HCT116 (cell line): Measurements from ENCODE around the gene CALCB. TPM values are rescaled to one million over a fixed set of nuclear protein-coding genes. Genes with fewer than 3 reads are reported as not detected.

ENCODE experiments used
- ATAC-seq: fragments of 200-7000 bp; cut with Tn5 transposase; 2 replicates; pipeline ENCODE4 v1.9.1; 2020; ENCODE audit warnings: mild to moderate bottlenecking, moderate library complexity
- BruUV-seq: library from RNA; stranded (reverse); fragments of 400-500 nt; replicated peaks from 2 replicates; lab custom pipeline; 2021; lab: Mats Ljungman, UMichigan
- CTCF ChIA-PET: fragments of 300-600 bp; sonication (Branson Sonifier 250); formaldehyde crosslinking; loops from one replicate; lab custom pipeline; 2021; ENCODE audit warnings: antibody characterized with exemption; lab: Charles Lee
- POLR2A ChIA-PET: fragments of 300-600, 350-600 bp; sonication (Branson Sonifier 250); formaldehyde crosslinking; loops from one replicate; lab custom pipeline; 2021; ENCODE audit warnings: antibody characterized with exemption; lab: Charles Lee
- RAD21 ChIA-PET, 2 experiments: fragments of 300-600 bp; sonication (Branson Sonifier 250); formaldehyde crosslinking; loops; one replicate each; lab custom pipeline; 2023; ENCODE audit warnings: low total read pairs in 2 of 2; ENCODE audit not compliant: uncharacterized antibody in 2 of 2, unreplicated experiment in 2 of 2, low non-redundant PET in 1 of 2; lab: Charles Lee
- DNase-seq: peaks from one replicate; pipeline ENCODE4 v3.0.0-alpha.2; 2010; ENCODE audit warnings: low read depth, low spot score
- H2AFZ ChIP-seq: fragments of 200-600 bp; shearing (Covaris generic), sonication (generic); 2 replicates; pipeline ENCODE4 v1.6.1; 2017; ENCODE audit warnings: low read depth, mixed run types, mixed read lengths, antibody characterized with exemption, low read length; ENCODE audit not compliant: poor library complexity, severe bottlenecking
- H3K27ac ChIP-seq: 2 replicates; pipeline ENCODE4 v1.5.1; 2012; ENCODE audit warnings: low read depth, low read length
- H3K27me3 ChIP-seq: fragments of 200-600 bp; sonication (generic); 2 replicates; pipeline ENCODE4 v1.6.1; 2016; ENCODE audit warnings: mixed run types, low read length, mixed read lengths; ENCODE audit not compliant: insufficient read depth
- H3K36me3 ChIP-seq, 2 experiments: fragments of 200-500 bp in 1 of 2; fragments of 200-600 bp in 1 of 2; sonication (Bioruptor generic) in 1 of 2; sonication (generic) in 1 of 2; 2 replicates each; pipeline versions ENCODE4 v1.5.1 to v1.6.1; 2014 to 2016; ENCODE audit warnings: low read length in 2 of 2, inconsistent platforms in 1 of 2, mixed read lengths in 1 of 2, mixed run types in 1 of 2; ENCODE audit not compliant: insufficient read depth in 2 of 2, control insufficient read depth in 1 of 2
- H3K4me1 ChIP-seq, 2 experiments: fragments of 200-600 bp in 1 of 2; sonication (generic) in 1 of 2; 2 replicates each; pipeline versions ENCODE4 v1.5.1 to v1.6.1; 2012 to 2017; ENCODE audit warnings: low read length in 2 of 2, inconsistent platforms in 1 of 2, mild to moderate bottlenecking in 1 of 2, mixed read lengths in 1 of 2, mixed run types in 1 of 2, moderate library complexity in 1 of 2; ENCODE audit not compliant: insufficient read depth in 2 of 2, control insufficient read depth in 1 of 2
- H3K4me2 ChIP-seq: fragments of 200-600 bp; sonication (generic); 2 replicates; pipeline ENCODE4 v1.6.1; 2017; ENCODE audit warnings: mixed run types, low read length, mixed read lengths
- H3K4me3 ChIP-seq, 2 experiments: fragments of 200-600 bp in 1 of 2; sonication (generic) in 1 of 2; replicated peaks in 1 of 2; 2 replicates each; pipeline ENCODE4 v1.5.1; 2011 to 2016; ENCODE audit warnings: low read length in 2 of 2, control low read depth in 1 of 2, low read depth in 1 of 2, mild to moderate bottlenecking in 1 of 2, mixed read lengths in 1 of 2, mixed run types in 1 of 2
- H3K79me2 ChIP-seq: fragments of 200-600 bp; sonication (generic); 2 replicates; pipeline ENCODE4 v1.6.1; 2017; ENCODE audit warnings: mild to moderate bottlenecking, mixed run types, low read length, moderate library complexity, mixed read lengths; ENCODE audit not compliant: insufficient read depth
- H3K9ac ChIP-seq: fragments of 200-600 bp; sonication (generic); 2 replicates; pipeline ENCODE4 v1.6.1; 2016; ENCODE audit warnings: low read length, mixed read lengths
- H3K9me2 ChIP-seq: fragments of 200-600 bp; sonication (generic), shearing (Covaris generic); 2 replicates; pipeline ENCODE4 v1.6.1; 2017; ENCODE audit warnings: mixed run types, mild to moderate bottlenecking, moderate library complexity; ENCODE audit not compliant: insufficient read depth
- H3K9me3 ChIP-seq, 2 experiments: fragments of 200-500 bp in 1 of 2; fragments of 200-600 bp in 1 of 2; sonication (Bioruptor generic) in 1 of 2; sonication (generic) in 1 of 2; 2 replicates each; pipeline ENCODE4 v1.6.1; 2014 to 2017; ENCODE audit warnings: low read length in 2 of 2, mixed read lengths in 2 of 2, inconsistent platforms in 1 of 2, low read depth in 1 of 2, mild to moderate bottlenecking in 1 of 2, mixed run types in 1 of 2, moderate library complexity in 1 of 2; ENCODE audit not compliant: control insufficient read depth in 1 of 2, insufficient read depth in 1 of 2
- H4K20me1 ChIP-seq: fragments of 200-600 bp; sonication (generic), shearing (Covaris generic); 2 replicates; pipeline ENCODE4 v1.6.1; 2017; ENCODE audit warnings: mixed run types, mild to moderate bottlenecking, moderate library complexity; ENCODE audit not compliant: insufficient read depth
- CBX3 ChIP-seq: IDR thresholded peaks from 2 replicates; pipeline ENCODE4 v1.6.1; 2012; ENCODE audit warnings: low read depth
- CEBPB ChIP-seq: IDR thresholded peaks from 2 replicates; pipeline ENCODE4 v1.6.1; 2012; ENCODE audit warnings: low read depth
- EGR1 ChIP-seq: IDR thresholded peaks from 2 replicates; pipeline ENCODE4 v1.6.1; 2012; ENCODE audit warnings: low read depth
- ELF1 ChIP-seq: IDR thresholded peaks from 2 replicates; pipeline ENCODE4 v1.6.1; 2012; ENCODE audit warnings: low read depth, borderline replicate concordance
- EZH2 ChIP-seq: fragments of 200-600 bp; sonication (generic); IDR thresholded peaks from 2 replicates; pipeline ENCODE4 v1.6.1; 2017; ENCODE audit warnings: antibody characterized with exemption, mixed run types
- EZH2phosphoT487 ChIP-seq: fragments of 200-600 bp; IDR thresholded peaks from 2 replicates; pipeline ENCODE4 v1.6.1; 2018; ENCODE audit warnings: antibody characterized with exemption, borderline replicate concordance
- FOSL1 ChIP-seq: IDR thresholded peaks from 2 replicates; pipeline ENCODE4 v1.6.1; 2012; ENCODE audit warnings: low read depth
- JUND ChIP-seq: IDR thresholded peaks from 2 replicates; pipeline ENCODE4 v1.6.1; 2012
- POLR2A ChIP-seq: IDR thresholded peaks from 2 replicates; pipeline ENCODE4 v1.7.0; 2011; ENCODE audit warnings: borderline replicate concordance; ENCODE audit not compliant: insufficient read depth, insufficient read length; ENCODE audit errors: extremely low read depth
- POLR2AphosphoS5 ChIP-seq: IDR thresholded peaks from 2 replicates; pipeline ENCODE4 v1.6.1; 2011; ENCODE audit warnings: mild to moderate bottlenecking, low read depth, low read length, moderate library complexity
- SIN3A ChIP-seq: IDR thresholded peaks from 2 replicates; pipeline ENCODE4 v1.6.1; 2012; ENCODE audit warnings: low read depth
- SP1 ChIP-seq: IDR thresholded peaks from 2 replicates; pipeline ENCODE4 v1.6.1; 2012; ENCODE audit warnings: low read depth
- YY1 ChIP-seq: IDR thresholded peaks from 2 replicates; pipeline ENCODE4 v1.6.1; 2011; ENCODE audit warnings: low read length, low read depth, moderate library complexity, mild to moderate bottlenecking; ENCODE audit not compliant: insufficient replicate concordance; ENCODE audit errors: extremely low read depth
- ZNF274 ChIP-seq: fragments of 200-500 bp; sonication (Bioruptor generic); IDR thresholded peaks from 2 replicates; pipeline ENCODE4 v1.6.1; 2014; ENCODE audit warnings: mild to moderate bottlenecking, low read depth, low read length, inconsistent platforms
- intact Hi-C: fragments of 100-400 bp; cut with micrococcal nuclease; formaldehyde crosslinking; loops from 2 replicates; pipeline ENCODE4 v1.10.0; 2022
- total RNA-seq: library from RNA; stranded (reverse); gene quantifications from one replicate; pipeline ENCODE4 v1.2.1, GENCODE V29; 2021; ENCODE audit not compliant: unreplicated experiment
- TF ChIP-seq, protein P1 (sequence below): IDR thresholded peaks from 2 replicates; pipeline ENCODE4 v1.6.1; 2012
- TF ChIP-seq, protein P2 (sequence below): IDR thresholded peaks from 2 replicates; pipeline ENCODE4 v1.6.1; 2012
- TF ChIP-seq, protein P3 (sequence below): IDR thresholded peaks from 2 replicates; pipeline ENCODE4 v1.6.1; 2011; ENCODE audit warnings: mild to moderate bottlenecking, low read length, moderate library complexity; ENCODE audit not compliant: insufficient replicate concordance; ENCODE audit errors: extremely low read depth
- TF ChIP-seq, protein P4 (sequence below), 3 experiments: fragments of 200-600 bp in 1 of 3; sonication (generic) in 1 of 3; IDR thresholded peaks in 2 of 3; conservative IDR thresholded peaks in 1 of 3; 2 replicates each; pipeline ENCODE4 v1.5.1; 2012 to 2017; ENCODE audit warnings: low read depth in 2 of 3, low read length in 2 of 3, antibody characterized with exemption in 1 of 3, borderline replicate concordance in 1 of 3, control low read depth in 1 of 3, mild to moderate bottlenecking in 1 of 3, mixed read lengths in 1 of 3, mixed run types in 1 of 3, moderate library complexity in 1 of 3; ENCODE audit not compliant: insufficient read depth in 1 of 3

CALCB gene
- total RNA-seq, 1 experiment from 2014 or later, result 0.22 TPM

DNA sequence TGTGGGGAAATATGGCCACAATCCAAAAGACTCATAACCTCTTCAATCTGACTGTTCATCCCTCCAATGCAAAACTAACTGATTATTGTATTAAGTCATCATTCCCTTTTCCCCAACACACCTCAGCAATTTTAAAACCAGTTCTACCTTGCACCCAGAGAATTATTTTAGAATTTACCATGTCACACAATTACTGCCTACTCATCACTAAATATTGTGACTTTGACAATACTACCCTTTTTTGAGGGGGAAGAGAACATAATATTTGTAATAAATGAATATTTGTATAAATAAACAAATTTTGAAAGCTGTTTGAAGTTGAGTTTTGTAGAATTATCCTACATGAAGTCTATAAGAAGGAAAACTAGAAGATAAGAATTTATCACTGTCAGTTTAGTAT, 28.2 kb upstream of the CALCB start:
- ATAC-seq (no peak), DNase-seq (no peak)
- TF ChIP-seq JUND (no peak), SP1 (no peak), FOSL1 (no peak), CBX3 (no peak), CEBPB (no peak), ZNF274 (no peak), EZH2phosphoT487 (no peak), EGR1 (no peak), POLR2AphosphoS5 (no peak), SIN3A (no peak), POLR2A (no peak)
- TF ChIP-seq, protein P1, sequence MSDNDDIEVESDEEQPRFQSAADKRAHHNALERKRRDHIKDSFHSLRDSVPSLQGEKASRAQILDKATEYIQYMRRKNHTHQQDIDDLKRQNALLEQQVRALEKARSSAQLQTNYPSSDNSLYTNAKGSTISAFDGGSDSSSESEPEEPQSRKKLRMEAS, result no peak
- TF ChIP-seq, protein P2, sequence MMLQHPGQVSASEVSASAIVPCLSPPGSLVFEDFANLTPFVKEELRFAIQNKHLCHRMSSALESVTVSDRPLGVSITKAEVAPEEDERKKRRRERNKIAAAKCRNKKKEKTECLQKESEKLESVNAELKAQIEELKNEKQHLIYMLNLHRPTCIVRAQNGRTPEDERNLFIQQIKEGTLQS, result no peak
- no peaks in the 10 kb centered on the region for H3K9me2 ChIP-seq
- no peaks in the 10 kb centered on the region for H3K9me3 ChIP-seq
- H3K36me3 ChIP-seq, result no peaks in the 10 kb centered on the region
- H3K4me1 ChIP-seq, result no peaks in the 10 kb centered on the region
- H3K79me2 ChIP-seq, result no peaks in the 10 kb centered on the region
- H2AFZ ChIP-seq, result no peak overlapping the region
- POLR2A ChIA-PET, result no interaction called here
- intact Hi-C loops, result no loop called here
- no peak overlapping the region for H3K27ac ChIP-seq
- BruUV-seq, result no TSS peak
- RAD21 ChIA-PET, result no interaction called here
- H3K9ac ChIP-seq, result no peak overlapping the region
- H4K20me1 ChIP-seq, result no peaks in the 10 kb centered on the region
- no peaks in the 10 kb centered on the region for H3K27me3 ChIP-seq
- H3K4me3 ChIP-seq, result no peak overlapping the region
- H3K4me2 ChIP-seq, result no peak overlapping the region
- CTCF ChIA-PET, result no interaction called here

DNA sequence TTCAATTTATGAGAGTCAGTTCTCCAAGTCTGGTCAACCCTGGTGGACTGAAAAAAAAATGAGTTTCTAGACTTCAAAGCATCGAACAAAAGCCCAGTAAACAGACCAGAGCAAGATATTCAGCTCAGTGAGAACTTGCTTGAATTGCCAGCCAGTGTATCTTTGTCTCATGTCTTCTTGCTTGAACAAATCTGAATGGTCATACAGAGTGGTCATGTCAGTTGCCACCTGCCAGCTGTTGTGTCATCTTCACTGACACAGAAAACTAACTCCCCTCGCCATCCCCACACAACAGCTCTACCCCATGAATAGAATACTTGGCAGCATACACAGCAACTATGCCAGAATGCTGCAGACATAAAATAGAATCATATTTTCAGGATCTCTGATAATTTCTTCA, 27.5 kb upstream of the CALCB start:
- CTCF ChIA-PET, result no interaction called here
- POLR2A ChIA-PET, result no interaction called here
- TF ChIP-seq EZH2 (no peak), ELF1 (no peak), FOSL1 (no peak), YY1 (no peak), JUND (no peak), EZH2phosphoT487 (no peak)
- TF ChIP-seq, protein P1, result no peak
- TF ChIP-seq, protein P2, result no peak
- TF ChIP-seq, protein P3, sequence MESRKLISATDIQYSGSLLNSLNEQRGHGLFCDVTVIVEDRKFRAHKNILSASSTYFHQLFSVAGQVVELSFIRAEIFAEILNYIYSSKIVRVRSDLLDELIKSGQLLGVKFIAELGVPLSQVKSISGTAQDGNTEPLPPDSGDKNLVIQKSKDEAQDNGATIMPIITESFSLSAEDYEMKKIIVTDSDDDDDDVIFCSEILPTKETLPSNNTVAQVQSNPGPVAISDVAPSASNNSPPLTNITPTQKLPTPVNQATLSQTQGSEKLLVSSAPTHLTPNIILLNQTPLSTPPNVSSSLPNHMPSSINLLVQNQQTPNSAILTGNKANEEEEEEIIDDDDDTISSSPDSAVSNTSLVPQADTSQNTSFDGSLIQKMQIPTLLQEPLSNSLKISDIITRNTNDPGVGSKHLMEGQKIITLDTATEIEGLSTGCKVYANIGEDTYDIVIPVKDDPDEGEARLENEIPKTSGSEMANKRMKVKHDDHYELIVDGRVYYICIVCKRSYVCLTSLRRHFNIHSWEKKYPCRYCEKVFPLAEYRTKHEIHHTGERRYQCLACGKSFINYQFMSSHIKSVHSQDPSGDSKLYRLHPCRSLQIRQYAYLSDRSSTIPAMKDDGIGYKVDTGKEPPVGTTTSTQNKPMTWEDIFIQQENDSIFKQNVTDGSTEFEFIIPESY, result no peak
- TF ChIP-seq, protein P4, sequence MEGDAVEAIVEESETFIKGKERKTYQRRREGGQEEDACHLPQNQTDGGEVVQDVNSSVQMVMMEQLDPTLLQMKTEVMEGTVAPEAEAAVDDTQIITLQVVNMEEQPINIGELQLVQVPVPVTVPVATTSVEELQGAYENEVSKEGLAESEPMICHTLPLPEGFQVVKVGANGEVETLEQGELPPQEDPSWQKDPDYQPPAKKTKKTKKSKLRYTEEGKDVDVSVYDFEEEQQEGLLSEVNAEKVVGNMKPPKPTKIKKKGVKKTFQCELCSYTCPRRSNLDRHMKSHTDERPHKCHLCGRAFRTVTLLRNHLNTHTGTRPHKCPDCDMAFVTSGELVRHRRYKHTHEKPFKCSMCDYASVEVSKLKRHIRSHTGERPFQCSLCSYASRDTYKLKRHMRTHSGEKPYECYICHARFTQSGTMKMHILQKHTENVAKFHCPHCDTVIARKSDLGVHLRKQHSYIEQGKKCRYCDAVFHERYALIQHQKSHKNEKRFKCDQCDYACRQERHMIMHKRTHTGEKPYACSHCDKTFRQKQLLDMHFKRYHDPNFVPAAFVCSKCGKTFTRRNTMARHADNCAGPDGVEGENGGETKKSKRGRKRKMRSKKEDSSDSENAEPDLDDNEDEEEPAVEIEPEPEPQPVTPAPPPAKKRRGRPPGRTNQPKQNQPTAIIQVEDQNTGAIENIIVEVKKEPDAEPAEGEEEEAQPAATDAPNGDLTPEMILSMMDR (IDR thresholded peaks at IDR 0.05 in 2 of 3, conservative IDR thresholded peaks at IDR 0.05 in 1 of 3; ENCODE audit: borderline replicate concordance in 1 of 3, insufficient read depth in 1 of 3, low read depth in 2 of 3, low read length in 2 of 3), result no peak

More for the DNA sequence above, 27.5 kb upstream of the CALCB start:
- no peaks in the 10 kb centered on the region for H3K9me3 ChIP-seq
- no peaks in the 10 kb centered on the region for H4K20me1 ChIP-seq
- H3K4me1 ChIP-seq, result no peaks in the 10 kb centered on the region
- ATAC-seq, result no peak
- H3K4me2 ChIP-seq, result no peak overlapping the region
- no peak overlapping the region for H3K27ac ChIP-seq
- no peak overlapping the region for H3K4me3 ChIP-seq
- no peak overlapping the region for H3K9ac ChIP-seq
- intact Hi-C loops, result no loop called here
- no peaks in the 10 kb centered on the region for H3K27me3 ChIP-seq
- no peaks in the 10 kb centered on the region for H3K79me2 ChIP-seq
- no peaks in the 10 kb centered on the region for H3K9me2 ChIP-seq
- no TSS peak for BruUV-seq
- DNase-seq, result no peak
- H3K36me3 ChIP-seq, result no peaks in the 10 kb centered on the region
- RAD21 ChIA-PET, result no interaction called here
- H2AFZ ChIP-seq, result no peak overlapping the region
